ENCODE measurements around the gene UBL4B.

Gene UBL4B

DNA sequence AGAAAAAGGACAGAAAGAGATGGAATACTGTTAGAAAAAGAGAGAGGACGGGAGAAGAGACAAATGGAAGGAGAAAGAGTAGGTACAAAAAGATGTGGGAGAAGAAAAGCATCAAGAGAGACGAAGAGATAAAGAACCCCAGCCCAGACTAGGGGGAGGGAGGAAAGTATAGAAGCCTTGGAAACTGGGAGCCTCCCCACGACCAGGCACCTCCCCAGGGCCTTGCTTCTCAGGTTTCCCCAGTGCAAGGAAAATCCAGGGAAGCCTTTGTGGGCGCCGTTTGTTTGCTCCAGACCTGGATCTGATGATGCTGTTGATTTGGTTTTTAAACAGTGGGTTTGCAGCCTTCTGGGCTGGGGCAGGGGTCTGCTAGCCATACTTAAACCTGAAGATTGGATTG is 26.6 kb upstream of the UBL4B start:
- DNase-seq, result no peak

DNA sequence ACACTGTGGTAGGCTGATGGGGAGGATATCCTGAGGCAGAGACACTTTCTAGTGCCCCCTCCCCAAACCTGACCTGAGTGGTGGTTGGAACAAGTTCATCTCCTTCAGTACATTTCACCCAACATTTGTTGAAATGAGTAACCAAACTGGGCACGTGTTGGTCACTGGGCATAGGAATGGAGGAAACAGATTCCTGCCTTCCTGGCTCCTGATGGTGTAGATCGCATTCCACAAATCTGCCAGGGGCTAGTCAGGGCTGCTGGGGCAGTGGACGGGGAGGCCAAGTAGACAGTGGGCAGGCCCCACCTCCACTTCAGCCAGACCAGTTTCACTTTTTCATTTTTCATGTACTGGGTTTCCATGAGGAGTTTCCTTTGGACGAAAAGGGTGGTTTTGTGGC is 25.3 kb upstream of the UBL4B start:
- DNase-seq, result peak; percentile 64

DNA sequence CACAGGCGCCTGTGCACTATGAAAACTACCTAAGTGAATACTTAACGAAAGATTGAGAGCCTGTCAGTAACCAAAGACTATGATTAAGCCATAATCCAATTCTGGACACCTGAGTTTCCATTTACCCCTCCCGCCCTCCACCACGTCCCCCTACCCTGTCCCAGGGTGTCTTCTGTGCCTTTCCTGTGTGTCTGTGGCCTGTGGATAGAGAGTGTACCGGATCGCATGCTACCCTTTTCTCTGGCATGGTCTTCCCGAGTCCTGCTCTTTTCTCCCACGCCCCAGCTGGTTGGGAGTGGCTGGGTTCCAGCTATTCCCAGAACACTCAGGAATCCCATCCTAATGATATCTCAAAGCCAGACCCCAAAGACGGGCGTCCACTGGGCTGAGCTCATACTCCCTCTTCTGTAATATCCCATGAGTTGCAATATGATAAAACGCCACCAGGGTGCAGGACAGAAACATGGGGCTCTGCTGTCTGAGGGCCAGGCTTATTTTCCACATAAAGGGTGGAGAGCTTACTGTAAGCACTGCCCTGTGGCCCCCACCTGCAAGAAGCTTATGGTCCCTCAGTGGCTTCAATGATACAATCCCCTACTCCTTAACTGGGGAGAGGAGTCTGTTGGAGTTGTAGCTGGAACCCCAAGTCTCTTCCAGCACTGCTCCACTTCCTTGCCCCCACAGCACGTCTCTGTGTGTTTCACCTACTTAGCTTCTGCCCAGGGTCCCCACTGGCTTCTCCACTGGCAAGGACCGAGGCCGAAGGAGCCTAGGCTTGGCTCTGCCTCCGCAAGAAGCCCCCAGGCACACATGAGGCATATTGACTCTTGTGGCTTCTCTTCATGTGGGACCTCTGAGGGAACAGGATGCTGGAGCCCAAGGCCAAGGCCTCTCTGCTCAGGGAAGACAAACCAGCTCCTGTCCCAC is 24.2 kb upstream of the UBL4B start:
- DNase-seq, result peak; percentile 68

DNA sequence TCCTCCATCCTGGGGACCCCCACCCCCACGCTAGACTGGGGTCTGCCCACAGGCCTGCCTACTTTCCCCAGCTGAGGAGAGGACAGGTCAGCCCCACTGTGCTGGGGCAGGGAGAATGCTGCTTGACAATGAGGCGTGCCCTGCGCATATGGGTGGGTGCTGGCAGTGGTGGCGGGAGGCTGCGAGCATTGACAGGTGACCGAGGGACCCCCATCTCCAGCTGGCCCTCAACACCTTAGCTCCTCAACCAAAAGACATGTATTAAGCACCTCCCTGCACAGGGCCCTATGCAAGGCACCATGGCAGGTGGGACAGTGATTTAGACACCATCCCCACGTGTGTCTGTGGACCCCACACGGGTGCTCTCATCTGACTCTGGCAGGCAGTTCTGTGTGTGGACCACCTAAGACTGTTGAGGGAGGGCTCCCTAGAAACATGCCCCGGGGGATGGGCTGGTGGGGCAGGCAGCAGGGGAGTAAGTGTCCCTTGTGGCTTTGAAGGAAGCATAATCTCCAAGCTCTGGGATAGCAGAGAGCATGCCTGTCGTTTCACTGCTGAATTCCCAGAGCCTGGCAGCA is 23.4 kb upstream of the UBL4B start:
- DNase-seq, result no peak

DNA sequence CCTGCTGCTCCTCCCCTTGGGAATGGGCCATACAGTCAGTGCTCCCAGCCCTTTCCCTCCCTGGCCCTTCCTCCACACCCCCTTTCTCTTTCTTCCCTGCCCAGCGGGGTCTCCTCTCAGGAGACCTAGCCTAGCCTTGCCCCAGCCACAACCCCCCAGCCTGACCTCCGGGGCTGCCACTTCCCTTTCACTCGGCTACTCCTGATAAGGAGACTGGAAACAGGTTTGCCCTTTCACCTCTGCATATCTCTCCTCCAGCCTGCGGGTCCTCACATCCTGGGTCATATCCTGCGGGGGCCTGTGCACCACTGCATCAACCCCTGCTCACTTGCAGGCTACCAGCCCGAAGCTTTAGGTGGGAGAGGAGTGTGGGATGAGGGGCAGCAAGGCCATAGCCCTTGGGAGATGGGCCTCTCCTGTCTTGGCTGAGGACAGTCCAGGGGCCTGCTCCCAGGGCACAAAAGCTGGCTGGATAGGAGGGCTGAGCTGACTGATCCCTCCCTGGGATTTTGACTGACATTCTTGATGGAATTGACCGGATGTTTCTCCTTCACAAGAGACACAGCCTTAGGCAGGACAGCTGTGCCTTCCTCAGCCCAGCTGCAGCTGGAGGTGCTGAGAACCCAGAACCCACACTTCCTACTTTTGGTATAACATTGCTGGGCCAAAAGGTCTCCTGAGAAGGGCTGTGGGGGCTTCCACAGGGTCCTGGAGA is 22.5 kb upstream of the UBL4B start:
- DNase-seq, result no peak

DNA sequence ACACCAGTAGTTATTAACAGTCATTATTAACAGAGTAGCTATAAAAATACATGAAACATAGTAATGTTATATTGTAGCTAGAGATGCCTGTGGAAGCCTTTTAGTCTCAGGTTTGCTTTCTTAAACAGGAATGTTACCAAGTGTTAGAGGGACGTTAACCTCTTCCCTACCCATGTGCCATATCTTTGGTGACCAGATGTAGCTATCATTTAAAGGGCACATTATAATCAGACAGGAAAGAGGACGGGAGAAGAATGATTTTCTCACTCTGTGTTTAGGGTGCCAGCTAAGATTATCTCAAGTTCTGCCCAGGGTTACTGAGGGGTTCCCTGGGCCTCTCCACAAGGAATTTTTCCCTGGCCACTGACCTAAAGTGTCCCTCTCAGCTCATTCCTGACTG is 20.9 kb upstream of the UBL4B start:
- DNase-seq, result no peak

DNA sequence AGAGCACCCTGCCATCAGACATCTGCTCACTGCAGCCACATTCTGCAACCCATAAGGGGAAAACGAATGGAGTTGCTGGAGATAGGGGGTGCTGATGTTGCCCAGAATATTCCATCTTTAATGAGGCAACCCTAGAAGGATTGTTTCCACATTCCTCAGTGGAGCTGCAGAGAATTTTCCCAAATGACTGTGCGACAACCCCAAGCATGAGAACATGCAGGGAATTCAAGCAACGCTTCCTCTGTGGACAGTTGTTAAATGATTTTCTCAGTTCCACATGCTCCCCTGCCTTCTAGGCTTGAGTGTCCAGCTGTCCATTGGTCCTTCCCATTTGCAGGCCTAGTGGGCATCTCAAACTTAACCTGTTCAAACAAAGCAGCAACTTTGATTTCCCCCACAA is 20.5 kb upstream of the UBL4B start:
- DNase-seq, result no peak

DNA sequence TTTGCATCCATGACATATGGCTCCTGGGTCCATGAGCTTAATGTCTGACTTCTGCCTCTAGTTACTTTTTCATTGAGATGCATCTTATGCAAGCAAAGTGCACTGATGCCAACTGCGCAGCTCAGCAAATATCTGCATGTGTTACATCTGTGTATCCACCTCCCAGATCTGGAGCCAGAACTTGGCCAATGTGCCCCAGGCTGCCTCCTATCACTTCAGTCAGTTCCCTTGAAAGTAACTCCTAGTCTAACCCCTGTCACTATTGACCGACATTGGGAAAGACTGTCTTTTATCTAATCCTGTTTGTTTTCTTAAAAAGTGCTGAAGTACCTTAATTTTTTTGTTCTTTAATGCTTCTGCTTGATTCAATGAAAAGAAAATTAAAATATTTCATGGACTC is 19.3 kb upstream of the UBL4B start:
- no peak for DNase-seq

DNA sequence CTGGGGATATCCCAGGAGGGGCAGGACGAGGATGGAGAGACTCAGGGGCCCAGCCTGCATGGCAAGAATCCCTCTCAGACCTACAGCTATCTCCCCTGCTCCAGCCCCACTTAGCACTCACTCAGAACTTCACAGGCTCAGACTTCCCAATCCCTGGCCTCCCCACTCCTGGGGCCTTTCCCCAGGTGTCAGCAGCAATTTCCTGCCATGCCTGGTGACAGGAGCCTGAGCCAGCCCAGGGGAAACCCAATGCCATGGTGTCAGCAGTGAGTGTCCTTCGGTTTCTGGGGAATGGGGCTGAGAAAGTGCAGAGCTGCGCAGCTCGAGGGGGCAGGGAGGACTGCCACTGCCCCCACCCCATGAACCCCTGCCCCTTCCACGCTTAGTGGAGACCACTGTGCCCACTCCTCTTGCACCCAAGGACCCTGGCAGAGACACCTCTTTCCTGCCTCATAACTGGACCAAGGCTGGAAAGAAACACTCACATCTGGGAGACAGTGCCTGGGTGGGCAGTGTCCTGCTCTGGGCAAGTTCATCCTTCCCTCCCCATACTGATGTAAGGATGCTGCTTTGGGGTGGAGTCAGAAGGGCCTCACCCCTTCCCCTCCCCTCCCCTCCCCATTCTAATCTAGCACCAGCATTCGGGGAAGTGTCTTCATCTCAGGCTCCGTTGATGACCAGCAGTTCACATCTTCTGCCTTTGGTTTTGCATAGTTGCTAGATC is 17.1 kb upstream of the UBL4B start:
- DNase-seq, result no peak

DNA sequence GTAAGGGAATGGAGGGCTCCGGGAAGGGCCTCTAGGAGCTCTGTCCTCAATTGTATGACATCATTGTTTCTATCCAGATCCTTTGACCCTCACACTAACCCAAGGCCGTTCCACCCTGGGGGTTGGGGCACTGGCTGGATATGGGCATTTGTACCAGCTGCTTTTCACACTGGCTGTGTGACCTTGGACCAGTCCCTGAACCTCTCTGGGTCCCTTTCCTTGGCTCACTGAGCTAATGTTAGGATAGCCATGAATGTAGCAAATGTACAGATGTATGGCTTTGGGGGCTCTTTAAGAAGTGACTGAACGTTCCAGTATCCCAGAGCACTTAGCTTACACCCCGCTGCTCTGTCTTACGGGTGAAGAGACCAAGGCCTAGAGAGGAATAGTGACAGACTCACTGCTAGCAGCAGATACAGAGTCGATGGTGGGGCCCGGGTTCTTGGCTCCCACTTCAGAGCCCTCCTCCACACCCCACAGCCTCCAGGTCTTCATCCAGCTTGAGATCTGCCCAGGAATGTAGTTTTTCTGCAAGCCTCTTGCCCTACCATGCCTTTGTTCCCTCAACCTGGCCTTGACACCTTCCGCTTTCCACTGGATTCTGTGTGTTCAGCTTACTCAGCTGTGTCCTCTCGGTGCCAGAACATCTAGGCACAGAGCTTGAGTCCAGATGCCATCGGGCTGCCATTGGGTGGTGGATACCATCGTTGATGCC is 14.6 kb upstream of the UBL4B start:
- DNase-seq, result no peak

DNA sequence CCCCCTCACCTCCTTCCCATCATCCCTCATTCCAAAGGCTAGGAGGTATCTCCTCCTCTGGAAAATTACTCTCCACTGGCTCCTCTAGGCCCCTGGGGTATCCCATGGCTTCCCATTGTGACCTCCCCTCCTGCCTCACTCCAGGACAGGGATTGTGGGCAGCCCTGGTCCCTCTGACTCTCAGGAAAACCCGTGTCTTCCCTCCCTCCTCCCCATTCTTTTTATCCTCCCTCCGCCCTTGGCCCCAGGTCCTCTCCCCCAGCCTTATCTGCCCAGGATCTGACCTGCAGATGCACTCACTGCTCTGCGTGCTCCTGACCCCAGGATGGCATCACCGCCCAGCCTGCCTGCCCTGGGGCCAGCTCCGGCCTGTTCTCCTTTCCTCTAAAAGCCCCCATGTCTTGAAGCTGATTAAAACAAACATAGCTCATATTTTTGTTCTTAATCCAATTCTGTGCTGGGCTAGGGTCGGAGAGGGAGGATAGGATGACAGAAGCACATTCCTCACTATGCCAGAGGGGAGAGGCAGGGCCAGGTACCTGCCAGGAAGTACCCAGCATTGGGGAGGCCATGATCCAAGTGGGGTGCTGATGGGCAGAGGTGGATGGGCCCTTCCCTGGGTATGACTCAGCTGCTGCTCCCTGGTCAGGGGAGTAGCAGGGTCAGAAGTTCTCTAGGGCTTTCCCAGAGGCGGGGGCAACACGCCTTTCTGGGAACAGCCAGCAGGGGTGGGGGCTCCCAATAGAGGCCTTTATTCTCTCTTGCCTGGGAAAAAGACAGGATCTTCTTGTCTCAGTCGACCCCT is 13.8 kb upstream of the UBL4B start:
- DNase-seq, result no peak

DNA sequence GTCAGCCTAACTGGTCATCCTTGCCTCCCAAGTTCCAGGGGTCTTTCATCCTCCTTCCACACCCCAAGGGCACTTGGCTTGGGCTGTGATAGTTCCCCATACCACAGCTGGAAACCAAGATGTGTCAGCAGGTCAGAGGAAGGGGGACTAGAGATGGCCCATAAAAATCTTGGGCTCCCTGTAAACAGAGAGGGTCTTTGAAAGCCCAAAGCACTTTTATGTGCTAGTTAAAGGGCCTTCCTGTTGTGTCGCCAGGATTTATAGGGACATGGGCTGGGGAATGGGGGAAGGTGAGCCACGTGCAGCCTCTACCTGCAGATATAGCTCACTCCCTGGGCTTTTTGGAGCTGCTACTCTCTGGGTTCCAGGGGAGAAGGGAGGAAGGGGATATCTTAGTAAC is 11.9 kb upstream of the UBL4B start:
- DNase-seq, result no peak

DNA sequence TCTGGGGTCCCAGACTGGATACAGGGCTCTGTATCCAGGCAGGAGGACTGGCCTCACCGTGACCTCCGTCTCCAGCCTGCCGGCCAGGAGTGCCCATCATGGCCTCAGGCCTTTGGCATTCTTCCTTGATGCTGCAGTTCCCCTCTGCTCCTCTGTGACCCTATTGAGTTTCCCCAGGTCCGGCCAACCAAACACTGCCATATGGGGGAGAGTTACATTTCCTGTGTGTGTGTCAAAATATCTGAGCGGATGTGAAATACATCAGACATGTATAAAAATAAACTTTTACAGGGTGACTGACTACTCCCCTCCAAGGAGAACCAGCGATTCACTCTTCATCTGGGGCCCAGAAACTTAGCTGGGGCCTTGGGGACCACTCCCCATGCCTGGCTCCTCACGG is 10.2 kb upstream of the UBL4B start:
- peak; percentile 77 for DNase-seq

DNA sequence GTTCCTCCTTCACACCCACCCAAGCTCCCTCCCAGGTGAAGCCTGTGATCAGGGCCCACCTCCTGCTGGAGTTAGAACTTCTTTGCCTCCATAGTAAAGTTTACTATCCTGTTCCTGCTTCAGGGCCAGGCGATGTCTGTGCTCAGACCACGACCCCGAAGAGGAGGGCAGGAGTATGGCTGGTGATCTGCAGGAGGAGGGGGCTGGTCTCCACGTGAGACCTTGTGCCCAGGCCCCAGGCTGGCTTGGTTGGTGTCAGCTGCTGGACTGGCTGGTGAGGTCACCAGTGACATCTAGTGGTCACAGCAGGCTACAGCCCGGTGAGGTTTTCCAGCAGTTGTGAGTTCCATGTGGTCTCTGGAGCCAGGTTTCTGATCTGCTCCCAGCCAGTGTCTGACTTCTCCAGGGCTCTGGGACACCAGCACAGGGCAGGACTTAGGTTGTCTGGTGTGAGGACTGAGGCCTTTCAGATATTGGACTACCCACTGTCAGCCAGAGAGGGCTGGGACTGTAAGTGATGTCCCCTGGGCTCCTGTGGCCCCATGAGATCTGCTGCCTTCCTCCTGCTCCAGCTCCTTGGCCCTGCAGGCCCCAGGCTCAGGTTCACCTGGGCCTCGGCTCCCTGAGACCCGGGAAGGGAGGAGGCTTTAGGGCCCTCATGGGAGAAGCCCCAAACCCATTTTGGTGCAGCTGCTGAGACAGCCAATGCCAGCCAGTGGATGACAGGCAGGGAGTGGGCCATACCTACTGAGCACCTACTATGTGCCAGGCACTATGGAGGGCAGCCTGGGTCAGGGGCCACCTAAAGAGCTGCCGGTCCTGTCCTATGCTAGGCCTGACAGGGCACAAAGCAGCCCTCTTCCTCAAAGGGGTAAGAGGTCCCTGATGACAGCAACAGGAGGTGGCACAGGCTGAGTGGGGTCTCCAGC is 6.0 kb upstream of the UBL4B start:
- DNase-seq, result peak; percentile 71

DNA sequence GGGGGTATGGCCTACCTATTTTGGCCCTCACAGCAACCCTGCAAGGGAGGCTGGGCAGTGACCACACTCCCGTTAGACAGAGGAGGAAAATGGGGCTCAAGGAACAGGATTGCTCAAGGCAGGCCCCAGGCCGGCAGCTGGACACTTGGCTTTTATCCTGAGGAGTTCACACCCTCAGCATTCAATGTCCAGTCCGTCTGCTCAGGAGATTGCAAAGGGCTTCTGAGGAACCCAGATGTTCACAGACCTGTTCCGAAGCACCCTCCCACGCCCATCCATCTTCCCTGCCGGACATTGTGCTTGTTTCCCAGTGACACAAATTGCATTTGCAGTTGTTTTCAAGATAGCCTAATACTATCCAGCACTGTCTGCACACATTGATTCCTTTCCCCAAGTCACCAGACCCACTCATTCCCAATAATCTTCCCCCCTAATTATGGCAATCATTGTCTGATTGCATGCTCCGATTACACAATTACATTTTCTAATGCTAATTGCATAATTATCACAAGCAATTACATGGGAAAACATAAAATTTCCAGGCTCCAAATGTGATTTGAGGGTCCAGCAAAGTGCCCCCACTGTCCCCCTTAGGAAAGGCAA is 4.3 kb upstream of the UBL4B start:
- DNase-seq, result no peak

DNA sequence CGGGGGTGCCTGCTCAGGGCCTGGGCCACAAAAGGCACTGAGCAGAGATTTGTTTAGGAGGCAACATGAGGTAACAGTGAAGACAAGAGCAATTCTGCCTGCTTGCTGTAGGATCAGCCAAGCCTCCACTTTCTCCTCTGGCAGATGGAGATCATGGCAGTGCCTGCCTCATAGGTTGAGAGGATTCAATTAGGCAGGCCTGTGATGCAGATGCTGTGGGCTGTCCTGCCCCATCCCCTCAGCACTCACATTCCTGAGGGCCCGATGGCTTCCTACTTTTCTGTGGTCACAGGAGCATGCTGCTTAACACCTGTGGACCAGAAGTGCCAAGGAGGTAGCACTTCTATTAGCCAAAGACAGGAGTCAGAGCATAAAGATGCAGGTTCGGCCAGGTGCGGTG is 1.2 kb upstream of the UBL4B start:
- no peak for DNase-seq

DNA sequence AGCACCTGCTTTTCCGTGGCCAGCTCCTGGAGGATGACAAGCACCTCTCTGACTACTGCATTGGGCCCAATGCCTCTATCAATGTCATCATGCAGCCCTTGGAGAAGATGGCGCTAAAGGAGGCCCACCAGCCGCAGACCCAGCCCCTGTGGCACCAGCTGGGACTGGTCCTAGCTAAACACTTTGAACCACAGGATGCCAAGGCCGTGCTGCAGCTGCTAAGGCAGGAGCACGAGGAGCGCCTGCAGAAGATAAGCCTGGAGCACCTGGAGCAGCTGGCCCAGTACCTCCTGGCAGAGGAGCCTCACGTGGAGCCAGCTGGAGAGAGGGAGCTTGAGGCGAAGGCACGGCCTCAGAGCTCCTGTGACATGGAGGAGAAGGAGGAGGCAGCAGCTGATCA is 413 bp downstream of the UBL4B start:
- no peak for DNase-seq

DNA sequence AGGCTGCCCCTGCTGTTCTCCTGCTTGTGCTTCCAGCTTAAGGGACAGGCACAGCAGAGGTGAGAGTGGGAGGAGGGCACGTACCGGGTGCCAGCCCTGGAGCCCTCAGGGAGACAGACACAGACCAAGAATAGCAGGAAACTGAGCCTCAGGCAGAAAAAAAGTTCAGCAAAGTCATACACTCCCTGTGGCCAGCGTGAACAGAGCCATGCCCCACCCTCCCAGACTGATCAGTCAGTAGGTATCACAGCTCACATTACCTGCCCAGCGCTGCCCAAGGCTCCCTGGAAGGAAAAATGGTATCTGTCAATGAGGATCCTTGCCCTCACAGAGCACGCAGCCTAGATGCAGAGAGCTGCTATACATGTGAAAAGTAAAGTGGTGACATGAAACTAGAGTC is 1.3 kb downstream of the UBL4B start:
- DNase-seq, result no peak

DNA sequence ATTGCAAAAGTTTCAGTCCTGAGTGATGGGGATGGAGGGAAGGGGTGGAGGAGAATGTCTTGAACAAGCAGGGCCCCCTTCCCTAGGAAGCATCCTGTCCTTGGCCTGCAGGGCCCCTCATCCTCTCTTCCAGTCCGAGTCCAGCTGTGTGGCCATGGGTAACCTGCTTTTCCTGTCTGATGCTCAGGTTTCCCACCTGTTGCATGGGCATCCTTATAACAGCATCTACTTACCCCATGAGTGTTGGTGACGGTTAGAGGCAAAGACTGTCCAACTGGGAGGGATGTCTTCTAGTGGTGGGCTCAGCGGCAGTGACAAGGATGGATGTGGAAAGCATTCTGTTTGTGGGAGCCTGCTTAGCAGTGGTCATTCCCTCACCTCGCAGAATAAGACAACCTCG is 1.9 kb downstream of the UBL4B start:
- no peak for DNase-seq

DNA sequence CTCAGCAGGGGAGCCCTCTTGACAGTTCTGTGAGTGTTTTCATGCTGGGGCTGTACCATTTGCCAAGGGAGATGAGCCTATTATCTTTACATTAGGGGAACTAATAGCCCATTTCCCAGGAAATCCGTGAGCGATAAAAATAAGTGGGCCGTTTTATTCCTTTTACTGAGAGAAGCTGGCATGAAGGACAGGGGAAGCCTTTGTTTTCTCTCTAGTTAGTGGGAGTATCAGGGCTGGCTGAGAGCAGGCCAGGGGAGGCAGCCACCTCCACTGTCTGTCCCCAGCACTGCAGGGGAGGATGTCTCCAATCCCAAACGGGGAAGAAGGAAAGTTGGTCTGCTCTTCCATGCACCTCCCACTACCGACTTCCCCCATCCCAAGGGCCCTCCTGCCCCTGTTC is 2.5 kb downstream of the UBL4B start:
- DNase-seq, result no peak

Measured in EL (cell line).